Endothelial cell of umbilical vein (primary cell): Measurements from ENCODE around the gene SKP1. TPM values are rescaled to one million over a fixed set of nuclear protein-coding genes. Genes with fewer than 3 reads are reported as not detected.

Experiments used
- BruUV-seq: library from RNA; stranded (reverse); fragments of 400-500 nt; replicated peaks from 2 replicates; lab custom pipeline; 2021; lab: Mats Ljungman, UMichigan
- CTCF ChIA-PET: fragments of 300-600, 350-600 bp; sonication (Branson Sonifier 250); formaldehyde crosslinking; loops from one replicate; lab custom pipeline; 2021; ENCODE audit warnings: antibody characterized with exemption, inconsistent platforms; lab: Charles Lee
- POLR2A ChIA-PET: fragments of 300-600, 350-600 bp; sonication (Branson Sonifier 250); formaldehyde crosslinking; loops from one replicate; lab custom pipeline; 2021; ENCODE audit warnings: antibody characterized with exemption, inconsistent platforms; lab: Charles Lee
- DNase-seq: peaks from one replicate; pipeline ENCODE4 v3.0.0-alpha.2; 2011; ENCODE audit warnings: low read depth, low spot score
- FAIRE-seq: peaks from 2 replicates; lab custom pipeline; 2011; peaks lifted over from hg19 to GRCh38; lab: Jason Lieb, UNC
- H2AFZ ChIP-seq: 2 replicates; pipeline ENCODE4 v1.6.0; 2012; ENCODE audit warnings: low read depth, low read length, control low read depth, inconsistent platforms
- H3K27ac ChIP-seq: 2 replicates; pipeline ENCODE4 v1.5.1; 2011; ENCODE audit warnings: low read depth, mild to moderate bottlenecking, control low read depth, low read length, moderate library complexity; ENCODE audit not compliant: insufficient read depth
- H3K27me3 ChIP-seq, 2 experiments: 2 replicates each; pipeline versions ENCODE4 v1.6.0 to v1.6.1; 2011; ENCODE audit warnings: low read length in 2 of 2, mixed read lengths in 1 of 2; ENCODE audit not compliant: control insufficient read depth in 2 of 2, insufficient read depth in 2 of 2
- H3K36me3 ChIP-seq, 2 experiments: 2 replicates in 1 of 2; 3 replicates in 1 of 2; pipeline ENCODE4 v1.5.1; 2011; ENCODE audit warnings: low read length in 2 of 2, mild to moderate bottlenecking in 1 of 2, moderate library complexity in 1 of 2; ENCODE audit not compliant: control insufficient read depth in 2 of 2, insufficient read depth in 2 of 2; ENCODE audit errors: extremely low read depth in 1 of 2
- H3K4me1 ChIP-seq: 3 replicates; pipeline ENCODE4 v1.5.1; 2011; ENCODE audit warnings: mild to moderate bottlenecking, low read length; ENCODE audit not compliant: control insufficient read depth, insufficient read depth; ENCODE audit errors: extremely low read depth
- H3K4me2 ChIP-seq: 2 replicates; pipeline ENCODE4 v1.6.1; 2011; ENCODE audit warnings: low read length, control low read depth, mixed read lengths; ENCODE audit not compliant: insufficient read depth
- H3K4me3 ChIP-seq, 3 experiments: fragments of 200-600 bp in 1 of 3; sonication (generic), shearing (Covaris generic) in 1 of 3; replicated peaks in 1 of 3; 2 replicates each; pipeline ENCODE4 v1.5.1; 2011 to 2016; ENCODE audit warnings: control low read depth in 3 of 3, low read length in 3 of 3, mild to moderate bottlenecking in 2 of 3, inconsistent platforms in 1 of 3, low read depth in 1 of 3, moderate library complexity in 1 of 3; ENCODE audit not compliant: insufficient read depth in 1 of 3
- H3K79me2 ChIP-seq: 2 replicates; pipeline ENCODE4 v1.6.0; 2012; ENCODE audit warnings: low read length, inconsistent platforms; ENCODE audit not compliant: control insufficient read depth, insufficient read depth
- H3K9ac ChIP-seq: replicated peaks from 2 replicates; pipeline ENCODE3; 2011; ENCODE audit warnings: low read length, control low read depth; ENCODE audit not compliant: insufficient read depth; ENCODE audit errors: extremely low read depth
- H3K9me1 ChIP-seq: replicated peaks from 3 replicates; pipeline ENCODE4 v1.6.0; 2011; ENCODE audit warnings: mild to moderate bottlenecking, low read length; ENCODE audit not compliant: control insufficient read depth, insufficient read depth; ENCODE audit errors: extremely low read depth
- H3K9me3 ChIP-seq: replicated peaks from 2 replicates; pipeline ENCODE4 v1.5.1; 2012; ENCODE audit warnings: low read length, inconsistent platforms; ENCODE audit not compliant: control insufficient read depth, insufficient read depth
- H4K20me1 ChIP-seq: replicated peaks from 2 replicates; pipeline ENCODE3; 2011; ENCODE audit warnings: mild to moderate bottlenecking, low read length; ENCODE audit not compliant: control insufficient read depth, insufficient read depth; ENCODE audit errors: extremely low read depth
- EZH2 ChIP-seq: IDR thresholded peaks from 2 replicates; pipeline ENCODE4 v1.6.1; 2012; ENCODE audit warnings: borderline replicate concordance, low read depth, mild to moderate bottlenecking, moderate library complexity, low read length, inconsistent platforms; ENCODE audit not compliant: severe bottlenecking
- FOS ChIP-seq: IDR thresholded peaks from 2 replicates; pipeline ENCODE4 v1.6.1; 2011; ENCODE audit warnings: mild to moderate bottlenecking, low read length, moderate library complexity, borderline replicate concordance; ENCODE audit not compliant: insufficient read depth
- GATA2 ChIP-seq: IDR thresholded peaks from 2 replicates; pipeline ENCODE4 v1.7.0; 2011; ENCODE audit warnings: low read depth, mild to moderate bottlenecking, moderate library complexity, mixed read lengths, low read length; ENCODE audit not compliant: insufficient read length, insufficient read depth
- JUN ChIP-seq: IDR thresholded peaks from 2 replicates; pipeline ENCODE4 v1.6.1; 2011; ENCODE audit warnings: borderline replicate concordance, low read depth; ENCODE audit not compliant: insufficient read length, insufficient read depth
- MYC ChIP-seq: IDR thresholded peaks from one replicate; pipeline ENCODE4 v1.6.1; 2011; ENCODE audit warnings: mild to moderate bottlenecking, low read depth, low read length
- POLR2A ChIP-seq: IDR thresholded peaks from 2 replicates; pipeline ENCODE4 v1.6.1; 2012; ENCODE audit warnings: low read depth, mild to moderate bottlenecking, control low read depth, low read length
- POLR2AphosphoS5 ChIP-seq: IDR thresholded peaks from 2 replicates; pipeline ENCODE4 v1.6.1; 2012; ENCODE audit warnings: low read depth, mild to moderate bottlenecking, control low read depth, low read length, moderate library complexity; ENCODE audit not compliant: insufficient read depth
- dilution Hi-C: fragments of 300-500 bp; cut with MboI; formaldehyde crosslinking; loops from one replicate; pipeline ENCODE4 v1.15.0; 2019; ENCODE audit warnings: low sequenced_read_pairs; ENCODE audit not compliant: extremely low pct_ligation_motif_present
- intact Hi-C: fragments of 100-400 bp; cut with micrococcal nuclease; formaldehyde crosslinking; loops from one replicate; pipeline ENCODE4 v1.10.0; 2022
- polyA plus RNA-seq, 4 experiments: library from polyadenylated mRNA; depleted of rRNA in 3 of 4; stranded (reverse) in 3 of 4; unstranded in 1 of 4; fragments of >200 nt; gene quantifications; 2 replicates each; pipeline versions ENCODE4 v1.2.1 to v1.2.3, GENCODE V29; 2011 to 2012; ENCODE audit warnings: missing spikeins in 1 of 4
- total RNA-seq: library from RNA; stranded (reverse); gene quantifications from 2 replicates; pipeline ENCODE4 v1.2.3, GENCODE V29; 2021
- TF ChIP-seq, protein P1 (sequence below): IDR thresholded peaks from 2 replicates; pipeline ENCODE4 v1.6.1; 2011; ENCODE audit not compliant: insufficient read depth, insufficient read length
- TF ChIP-seq, protein P2 (sequence below), 2 donors: IDR thresholded peaks; 1 replicate in 1 of 2; 2 replicates in 1 of 2; pipeline ENCODE4 v1.5.1; 2011; ENCODE audit warnings: low read length in 2 of 2, mild to moderate bottlenecking in 2 of 2, moderate library complexity in 2 of 2, control low read depth in 1 of 2, inconsistent platforms in 1 of 2, low read depth in 1 of 2; ENCODE audit not compliant: insufficient read depth in 1 of 2; ENCODE audit errors: extremely low read depth in 1 of 2

Gene SKP1
- total and polyA plus RNA-seq, 2 donors (not counting 3 experiments of a cell fraction or from before 2014, with no cell fraction given): 214 to 320 TPM

DNA sequence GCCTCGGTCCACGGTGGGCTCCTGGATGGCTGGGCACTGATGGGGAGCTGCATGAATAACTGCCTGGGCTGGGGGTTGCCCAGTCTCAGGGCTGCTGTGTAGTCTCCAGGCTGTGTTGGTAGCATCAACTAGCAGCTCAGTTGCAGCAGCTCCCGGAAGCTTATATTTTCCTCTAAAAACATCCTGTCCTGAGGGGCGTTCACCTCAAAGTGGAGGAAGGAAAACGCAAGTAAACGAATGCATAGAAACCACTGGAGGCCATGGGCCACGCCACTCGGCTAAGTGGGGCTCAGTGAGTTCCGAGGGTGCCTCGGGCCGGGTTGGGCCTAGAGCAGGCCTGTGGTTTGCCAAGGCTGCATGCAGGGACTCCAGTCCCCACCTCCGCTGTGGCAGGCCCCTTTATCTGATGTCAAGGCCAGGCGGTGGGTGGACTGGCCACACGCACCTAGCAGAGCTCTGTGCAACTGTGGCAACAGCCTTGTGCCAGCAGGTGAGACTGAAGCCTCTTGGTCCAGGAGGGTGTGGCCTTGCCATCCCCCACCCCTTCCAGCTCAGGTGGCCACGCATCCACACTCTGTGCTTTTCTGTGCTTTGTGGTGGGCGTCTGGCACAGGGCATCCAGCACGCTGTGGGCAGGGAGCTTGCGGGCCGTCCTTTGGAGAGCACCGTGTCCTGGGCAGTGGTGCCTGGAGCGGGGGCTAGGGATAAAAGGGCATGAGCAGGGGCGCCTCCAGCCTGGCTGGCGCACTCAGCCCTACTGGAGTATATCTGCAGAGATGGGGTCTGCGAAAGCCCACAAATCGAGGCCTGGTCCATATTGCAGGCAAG is 47.1 kb downstream of the SKP1 start:
- H3K79me2 ChIP-seq: no peaks in the 10 kb centered on the region
- no peak overlapping the region for H3K4me2 ChIP-seq
- DNase-seq (no peak), FAIRE-seq (peak; percentile 33)
- no peak overlapping the region for H2AFZ ChIP-seq
- H3K27ac ChIP-seq: no peak overlapping the region
- CTCF ChIA-PET: interaction anchor here (1.4 to 4.2 kb wide), 5 partner anchors 11 to 90 kb away, joined by 5 to 52 read pairs (median 16); no protein-coding TSS in a partner anchor
- H3K4me1 ChIP-seq: peaks cover 9% of the 10 kb centered on the region
- TF ChIP-seq EZH2 (no peak), FOS (no peak), POLR2A (no peak), JUN (no peak), GATA2 (no peak), MYC (no peak), POLR2AphosphoS5 (no peak)
- TF ChIP-seq, protein P1, sequence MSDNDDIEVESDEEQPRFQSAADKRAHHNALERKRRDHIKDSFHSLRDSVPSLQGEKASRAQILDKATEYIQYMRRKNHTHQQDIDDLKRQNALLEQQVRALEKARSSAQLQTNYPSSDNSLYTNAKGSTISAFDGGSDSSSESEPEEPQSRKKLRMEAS: no peak
- TF ChIP-seq, protein P2, sequence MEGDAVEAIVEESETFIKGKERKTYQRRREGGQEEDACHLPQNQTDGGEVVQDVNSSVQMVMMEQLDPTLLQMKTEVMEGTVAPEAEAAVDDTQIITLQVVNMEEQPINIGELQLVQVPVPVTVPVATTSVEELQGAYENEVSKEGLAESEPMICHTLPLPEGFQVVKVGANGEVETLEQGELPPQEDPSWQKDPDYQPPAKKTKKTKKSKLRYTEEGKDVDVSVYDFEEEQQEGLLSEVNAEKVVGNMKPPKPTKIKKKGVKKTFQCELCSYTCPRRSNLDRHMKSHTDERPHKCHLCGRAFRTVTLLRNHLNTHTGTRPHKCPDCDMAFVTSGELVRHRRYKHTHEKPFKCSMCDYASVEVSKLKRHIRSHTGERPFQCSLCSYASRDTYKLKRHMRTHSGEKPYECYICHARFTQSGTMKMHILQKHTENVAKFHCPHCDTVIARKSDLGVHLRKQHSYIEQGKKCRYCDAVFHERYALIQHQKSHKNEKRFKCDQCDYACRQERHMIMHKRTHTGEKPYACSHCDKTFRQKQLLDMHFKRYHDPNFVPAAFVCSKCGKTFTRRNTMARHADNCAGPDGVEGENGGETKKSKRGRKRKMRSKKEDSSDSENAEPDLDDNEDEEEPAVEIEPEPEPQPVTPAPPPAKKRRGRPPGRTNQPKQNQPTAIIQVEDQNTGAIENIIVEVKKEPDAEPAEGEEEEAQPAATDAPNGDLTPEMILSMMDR (IDR thresholded peaks at IDR 0.05; ENCODE audit: extremely low read depth in 1 of 2, insufficient read depth in 1 of 2, low read depth in 1 of 2, low read length in 2 of 2): no peak
- H3K4me3 ChIP-seq: no peak overlapping the region
- intact Hi-C loops: no loop called here
- no peaks in the 10 kb centered on the region for H3K9me3 ChIP-seq
- H4K20me1 ChIP-seq: no peaks in the 10 kb centered on the region
- dilution Hi-C loops: no loop called here
- POLR2A ChIA-PET: no interaction called here
- H3K9ac ChIP-seq: no peak overlapping the region
- BruUV-seq: no TSS peak
- peaks cover 0 to 3% of the 10 kb centered on the region in 2 experiments for H3K36me3 ChIP-seq
- H3K9me1 ChIP-seq: no peaks in the 10 kb centered on the region
- no peaks in the 10 kb centered on the region for H3K27me3 ChIP-seq
